Spinal cord (tissue), 10 donors: ENCODE measurements around the gene SCG5. TPM values are rescaled to one million over a fixed set of nuclear protein-coding genes. Genes with fewer than 3 reads are reported as not detected.

Experiments
- DNase-seq, 6 donors: peaks; one replicate each; pipeline versions ENCODE4 v3.0.0 to v3.0.0-alpha.2; 2013 to 2015; ENCODE audit warnings: low spot score in 6 of 6, low read depth in 4 of 6
- H3K27ac ChIP-seq: one replicate; pipeline ENCODE4 v1.5.1; 2013; ENCODE audit warnings: low read depth, low read length, control low read depth
- H3K27me3 ChIP-seq: one replicate; pipeline ENCODE4 v1.6.1; 2013; ENCODE audit warnings: low read length; ENCODE audit not compliant: control insufficient read depth, insufficient read depth
- H3K36me3 ChIP-seq: one replicate; pipeline ENCODE4 v1.6.1; 2013; ENCODE audit warnings: low read length; ENCODE audit not compliant: control insufficient read depth, insufficient read depth
- H3K4me1 ChIP-seq: one replicate; pipeline ENCODE4 v1.6.1; 2013; ENCODE audit warnings: low read length; ENCODE audit not compliant: control insufficient read depth, insufficient read depth
- H3K4me3 ChIP-seq: one replicate; pipeline ENCODE4 v1.5.1; 2013; ENCODE audit warnings: low read depth, low read length, control low read depth
- H3K9me3 ChIP-seq: one replicate; pipeline ENCODE4 v1.6.1; 2013; ENCODE audit warnings: low read length; ENCODE audit not compliant: control insufficient read depth, insufficient read depth
- WGBS: methylation state at CpG from one replicate; pipeline ENCODE4 v1.1.5; 2013; ENCODE audit warnings: missing lambda C conversion rate; ENCODE audit not compliant: insufficient coverage; 5-methylcytosine and 5-hydroxymethylcytosine counted together
- polyA plus RNA-seq, 2 donors: library from polyadenylated mRNA; unstranded; fragments of 120-200 nt; gene quantifications; one replicate each; pipeline ENCODE4 v1.2.1, GENCODE V29; 2013; ENCODE audit not compliant: insufficient read length in 2 of 2
- total RNA-seq, 2 donors: library from RNA; depleted of rRNA in 1 of 2; stranded (reverse); fragments of 120-200 nt in 1 of 2; fragments of >200 nt in 1 of 2; gene quantifications; one replicate each; pipeline versions ENCODE4 v1.2.3 to v1.2.4, GENCODE V29; 2013 to 2014
- donor health status: healthy.

Gene SCG5
- total and polyA plus RNA-seq, 4 donors = 115 to 291 (median 232) TPM

DNA sequence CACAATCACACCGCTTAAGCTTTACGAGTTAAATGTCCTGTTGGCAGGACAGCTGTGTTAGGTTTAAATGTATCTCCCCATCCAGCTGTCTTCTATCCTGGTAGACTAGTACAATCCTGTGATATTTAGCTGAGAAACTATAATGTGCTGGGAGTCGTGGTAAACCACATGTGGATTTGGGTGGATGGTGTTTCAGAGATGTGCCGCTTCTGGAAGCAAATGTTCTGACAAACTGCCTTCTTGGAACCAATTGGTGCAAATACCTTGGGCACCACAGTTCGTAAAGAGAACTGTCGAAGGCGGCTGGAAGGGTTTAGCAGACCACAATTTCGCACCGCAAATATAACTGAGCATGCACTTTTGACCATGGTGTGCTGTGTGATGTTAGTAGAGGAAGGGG lies 15.0 kb downstream of the SCG5 start:
- no peaks in the 10 kb centered on the region for H3K36me3 ChIP-seq
- no peaks in the 10 kb centered on the region for H3K27me3 ChIP-seq
- peaks cover 5% of the 10 kb centered on the region for H3K4me1 ChIP-seq
- H3K9me3 ChIP-seq = no peaks in the 10 kb centered on the region
- no peak for DNase-seq
- no peak overlapping the region for H3K27ac ChIP-seq
- no peak overlapping the region for H3K4me3 ChIP-seq
- 92% methylated on average over 7 of the region's 9 CpGs for WGBS

DNA sequence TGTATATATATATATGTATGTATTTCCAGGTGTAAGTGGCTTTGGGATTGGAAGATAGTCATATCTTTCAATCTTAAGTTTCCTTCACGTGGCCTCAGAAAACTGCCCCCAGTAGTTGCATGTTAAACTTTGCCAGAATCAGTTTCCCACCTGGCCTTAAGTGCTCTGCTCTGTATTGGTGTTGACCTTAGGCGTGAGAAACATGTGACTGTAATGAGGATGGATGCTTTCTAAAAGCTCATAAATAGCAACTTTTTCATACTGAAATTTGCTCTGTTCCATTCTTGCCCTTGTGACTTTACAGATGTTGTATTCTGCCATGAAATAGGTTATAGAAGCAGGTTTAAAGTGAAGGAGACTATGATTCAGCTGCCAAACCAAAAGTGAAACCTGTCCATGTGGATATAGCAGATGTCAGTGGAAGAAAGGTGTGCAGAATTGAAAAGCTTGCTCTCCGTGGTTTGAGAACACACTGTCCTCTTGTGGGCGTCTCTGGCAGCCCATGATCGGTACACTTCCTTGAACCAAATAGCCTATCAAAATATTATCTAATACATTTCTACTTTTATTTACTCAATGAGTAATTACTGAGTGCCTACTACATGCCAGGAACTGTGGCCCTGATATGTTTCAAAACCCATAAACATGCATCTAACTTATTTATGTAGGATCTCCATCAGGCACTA lies 15.8 kb downstream of the SCG5 start:
- Histone ChIP-seq H3K27me3 (no peaks in the 10 kb centered on the region), H3K4me1 (peaks cover 5% of the 10 kb centered on the region), H3K27ac (no peak overlapping the region), H3K9me3 (no peaks in the 10 kb centered on the region), H3K36me3 (no peaks in the 10 kb centered on the region), H3K4me3 (no peak overlapping the region)
- no CpG with 5 or more reads among the region's 5 CpGs for WGBS
- DNase-seq = no peak

DNA sequence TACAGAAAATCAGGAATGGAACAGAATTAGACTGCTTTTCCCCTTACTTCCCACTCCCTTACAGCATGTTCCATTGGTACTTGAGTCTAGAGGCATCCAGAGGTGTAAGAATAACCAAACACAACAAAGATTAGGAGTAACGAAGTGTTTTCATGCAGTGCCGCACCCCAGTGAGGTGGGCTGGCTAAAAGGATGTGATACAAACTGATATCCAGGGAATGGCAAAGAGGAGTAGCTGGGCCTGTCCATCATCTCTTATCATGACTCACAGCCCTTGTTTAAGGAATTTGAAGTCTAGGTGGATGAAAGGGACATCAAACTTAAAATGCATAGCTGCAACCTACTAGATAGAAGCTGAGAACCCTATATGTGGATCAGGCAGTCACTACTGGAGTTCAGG lies 16.4 kb downstream of the SCG5 start:
- no peaks in the 10 kb centered on the region for H3K9me3 ChIP-seq
- no peaks in the 10 kb centered on the region for H3K27me3 ChIP-seq
- DNase-seq = no peak
- no peak overlapping the region for H3K27ac ChIP-seq
- H3K36me3 ChIP-seq = no peaks in the 10 kb centered on the region
- no CpG with 5 or more reads among the region's 2 CpGs for WGBS
- no peak overlapping the region for H3K4me3 ChIP-seq
- H3K4me1 ChIP-seq = peaks cover 5% of the 10 kb centered on the region

DNA sequence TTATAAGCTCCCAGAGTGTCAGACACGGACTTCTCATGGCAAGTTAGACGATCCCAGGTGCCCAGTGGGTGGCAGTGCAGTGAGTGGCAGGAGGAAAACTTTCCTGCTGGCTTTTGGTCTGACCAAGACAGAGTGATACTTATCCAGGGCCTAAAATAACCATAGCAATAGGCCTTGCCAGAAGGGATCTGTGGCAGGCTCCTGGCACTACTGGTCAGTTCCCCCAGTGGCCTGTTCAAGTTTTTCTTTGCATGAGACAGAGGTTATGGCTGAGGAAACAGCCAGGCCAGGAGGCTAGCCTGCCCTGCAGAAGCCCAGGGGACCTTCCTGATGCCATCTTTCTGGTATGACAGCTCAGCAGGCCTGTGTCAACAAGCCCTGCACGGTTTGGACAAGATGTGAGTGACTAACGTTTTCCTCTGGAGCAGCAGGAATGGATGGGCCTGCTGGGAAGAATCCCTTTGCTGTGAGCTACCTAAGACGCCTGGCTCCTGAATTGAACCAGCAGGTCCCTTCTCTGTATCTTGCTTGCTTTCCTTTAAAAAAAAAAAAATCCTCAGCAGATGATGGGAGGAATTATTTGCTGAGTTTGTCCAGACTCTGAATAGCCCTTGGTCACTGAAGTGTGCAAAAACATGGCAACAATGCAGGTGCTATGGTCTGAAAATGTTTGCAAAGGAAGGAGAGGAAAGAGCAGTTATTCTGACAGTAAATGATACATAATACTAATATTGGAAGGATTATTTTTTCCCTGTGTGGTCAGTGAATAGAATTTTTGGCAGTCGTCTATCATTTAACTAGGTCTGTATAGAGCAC lies 18.0 kb downstream of the SCG5 start:
- Histone ChIP-seq H3K27ac (no peak overlapping the region), H3K4me3 (no peak overlapping the region), H3K36me3 (no peaks in the 10 kb centered on the region), H3K9me3 (no peaks in the 10 kb centered on the region), H3K4me1 (peaks cover 5% of the 10 kb centered on the region), H3K27me3 (no peaks in the 10 kb centered on the region)
- no peak for DNase-seq
- WGBS = 30% methylated on average over 2 of the region's 6 CpGs

DNA sequence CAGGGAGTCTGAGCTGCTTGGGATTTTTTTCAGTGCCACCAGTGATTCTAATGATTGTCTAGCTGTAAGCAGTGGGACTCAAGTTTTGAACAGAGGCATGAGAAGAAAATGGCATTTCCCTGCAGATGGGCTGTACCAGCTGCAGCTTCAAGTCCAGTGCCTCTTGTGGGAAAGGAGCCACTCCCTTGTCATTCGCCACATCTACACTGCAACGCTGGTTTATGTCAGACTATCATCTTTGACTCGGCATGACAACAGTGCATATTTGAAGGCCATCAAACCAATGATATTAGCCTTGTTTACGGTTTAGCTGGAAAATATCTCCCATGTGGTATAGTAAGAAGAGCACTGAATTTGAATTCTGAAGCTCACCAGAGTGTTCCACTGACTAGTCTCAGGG lies 22.2 kb downstream of the SCG5 start:
- no peak overlapping the region for H3K4me3 ChIP-seq
- WGBS = 70% methylated on average over 2 of the region's 4 CpGs
- no peaks in the 10 kb centered on the region for H3K27me3 ChIP-seq
- peaks cover 5% of the 10 kb centered on the region for H3K4me1 ChIP-seq
- no peaks in the 10 kb centered on the region for H3K9me3 ChIP-seq
- no peak for DNase-seq
- H3K27ac ChIP-seq = no peak overlapping the region
- peaks cover 4% of the 10 kb centered on the region for H3K36me3 ChIP-seq

DNA sequence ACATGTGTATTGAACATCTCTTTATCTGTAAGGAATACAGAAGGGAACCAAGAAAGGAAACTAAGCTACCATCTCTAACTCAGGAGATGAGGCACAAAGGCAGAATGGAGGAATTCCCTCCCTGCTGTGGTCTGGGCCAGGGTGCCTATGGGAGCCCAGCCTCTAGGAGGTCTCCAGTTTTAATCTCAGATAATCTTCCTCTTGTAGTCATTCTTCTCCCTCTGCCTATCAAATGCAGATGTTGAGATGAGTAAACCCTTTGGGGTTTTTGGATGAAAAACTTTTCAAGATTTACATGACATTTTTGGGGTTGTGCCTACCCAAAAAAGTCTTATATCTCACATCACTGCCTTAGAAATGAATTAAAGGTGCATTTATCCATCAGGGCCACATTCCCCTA lies 23.3 kb downstream of the SCG5 start:
- H3K27ac ChIP-seq = no peak overlapping the region
- H3K9me3 ChIP-seq = no peaks in the 10 kb centered on the region
- no peak for DNase-seq
- peaks cover 4% of the 10 kb centered on the region for H3K36me3 ChIP-seq
- no peak overlapping the region for H3K4me3 ChIP-seq
- no peaks in the 10 kb centered on the region for H3K27me3 ChIP-seq
- H3K4me1 ChIP-seq = no peaks in the 10 kb centered on the region

DNA sequence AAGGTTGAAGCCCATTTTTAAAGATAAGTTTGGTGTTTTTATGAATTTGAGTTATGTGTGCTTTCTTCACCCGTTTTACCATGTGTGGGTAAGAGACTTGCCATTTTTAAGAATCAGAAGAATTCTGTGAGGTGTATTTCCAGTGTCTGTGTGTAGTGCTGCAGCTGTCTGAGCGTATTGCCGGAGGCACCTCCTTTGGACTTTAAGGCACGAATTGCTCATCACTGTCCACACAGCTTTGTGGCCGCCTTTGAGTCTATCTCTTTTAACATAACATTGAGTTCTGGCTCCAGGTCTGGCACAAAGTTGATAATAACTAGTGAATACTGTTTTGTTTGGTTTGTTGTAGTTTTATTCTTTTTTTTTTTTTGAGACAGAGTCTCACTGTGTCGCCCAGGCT lies 25.8 kb downstream of the SCG5 start:
- H3K4me3 ChIP-seq = no peak overlapping the region
- 100% methylated on average over 4 of the region's 6 CpGs for whole genome bisulfite sequencing
- no peaks in the 10 kb centered on the region for H3K9me3 ChIP-seq
- peaks cover 14% of the 10 kb centered on the region for H3K4me1 ChIP-seq
- peaks cover 11% of the 10 kb centered on the region for H3K36me3 ChIP-seq
- DNase-seq = no peak
- no peak overlapping the region for H3K27ac ChIP-seq
- H3K27me3 ChIP-seq = no peaks in the 10 kb centered on the region

DNA sequence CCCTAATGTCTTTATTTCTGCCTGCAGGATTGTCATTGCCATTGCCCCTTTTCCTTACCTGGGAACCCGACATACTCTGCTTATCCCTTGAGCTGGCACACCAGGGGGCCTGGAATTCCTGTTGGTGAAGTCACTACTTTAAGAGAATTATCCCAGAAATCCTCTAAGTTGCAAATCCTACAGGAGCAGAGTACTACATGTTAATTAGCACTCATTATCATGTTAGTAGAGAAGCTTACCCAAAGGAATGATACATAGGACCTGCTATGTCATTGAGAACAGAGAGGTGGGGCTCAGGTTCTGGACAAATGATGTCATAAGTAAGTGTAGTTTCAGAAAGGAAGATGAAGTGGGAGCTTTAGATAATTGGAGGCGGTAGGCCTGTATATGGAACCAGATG lies 27.4 kb downstream of the SCG5 start:
- H3K4me1 ChIP-seq = peaks cover 16% of the 10 kb centered on the region
- H3K27ac ChIP-seq = no peak overlapping the region
- H3K27me3 ChIP-seq = no peaks in the 10 kb centered on the region
- no peak overlapping the region for H3K4me3 ChIP-seq
- H3K36me3 ChIP-seq = peaks cover 12% of the 10 kb centered on the region
- no CpG with 5 or more reads among the region's 2 CpGs for WGBS
- DNase-seq = no peak
- H3K9me3 ChIP-seq = no peaks in the 10 kb centered on the region

DNA sequence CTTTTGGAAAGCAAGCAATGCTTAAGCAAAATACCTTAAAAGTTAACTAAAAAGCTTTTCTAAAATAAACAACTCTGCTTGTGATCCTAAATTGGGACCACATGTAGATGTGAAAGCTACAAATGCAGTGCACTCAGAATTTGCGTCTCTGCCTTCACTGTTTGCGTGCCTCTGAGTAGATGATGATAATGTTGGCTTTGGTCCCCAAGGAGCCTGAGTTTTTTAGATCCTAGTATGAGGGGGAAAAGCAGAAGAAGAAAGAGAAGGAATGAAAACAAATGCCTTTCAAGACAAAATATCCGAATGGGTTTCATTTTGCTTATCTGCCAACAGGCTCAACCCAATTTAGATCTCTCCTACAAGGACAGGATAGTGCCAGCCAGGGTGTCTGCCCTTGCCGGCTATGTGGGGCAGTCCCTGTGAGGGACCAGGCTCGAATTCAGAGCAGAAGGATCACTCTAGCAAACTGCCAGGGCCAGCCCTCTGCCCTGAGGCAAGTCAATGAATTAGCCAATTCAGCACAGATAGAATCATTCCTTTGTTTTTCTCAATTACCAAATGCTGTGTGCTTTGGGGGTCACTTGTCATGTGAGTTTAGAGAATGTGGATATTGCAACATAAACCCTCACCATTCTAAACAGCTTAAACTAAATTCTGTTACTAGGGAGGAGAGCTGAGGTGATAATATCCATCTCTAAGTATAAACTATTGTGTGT lies 28.5 kb downstream of the SCG5 start:
- H3K4me3 ChIP-seq = no peak overlapping the region
- peaks cover 12% of the 10 kb centered on the region for H3K36me3 ChIP-seq
- no peaks in the 10 kb centered on the region for H3K27me3 ChIP-seq
- DNase-seq = peak in 2 of 6 donors; percentile 41 to 67
- H3K4me1 ChIP-seq = peaks cover 16% of the 10 kb centered on the region
- peak overlapping the region; percentile 20 for H3K27ac ChIP-seq
- H3K9me3 ChIP-seq = no peaks in the 10 kb centered on the region
- 48% methylated on average over 5 of the region's 5 CpGs for WGBS
